Spleen (tissue), 11 donors: Measurements from ENCODE around the gene SLC41A3. TPM values are rescaled to one million over a fixed set of nuclear protein-coding genes. Genes with fewer than 3 reads are reported as not detected.

Experiments
- DNase-seq: peaks from one replicate; pipeline ENCODE4 v3.0.0-alpha.2; 2020
- H3K27ac ChIP-seq, 8 donors: fragments of 200-600 bp; sonication (generic) in 7 of 8; 1 replicate in 4 of 8; 2 replicates in 4 of 8; pipeline versions ENCODE4 v1.5.0 to v1.8.0; 2016 to 2021; ENCODE audit warnings: inconsistent platforms in 4 of 8, mild to moderate bottlenecking in 4 of 8, moderate library complexity in 1 of 8
- H3K27me3 ChIP-seq, 7 donors: fragments of 200-600 bp; sonication (generic) in 6 of 7; replicated peaks in 1 of 7; 1 replicate in 4 of 7; 2 replicates in 3 of 7; pipeline versions ENCODE4 v1.5.0 to v1.8.0; 2016 to 2021; ENCODE audit warnings: inconsistent platforms in 3 of 7, mild to moderate bottlenecking in 1 of 7
- H3K36me3 ChIP-seq, 6 donors: fragments of 200-600 bp; sonication (generic) in 5 of 6; 1 replicate in 4 of 6; 2 replicates in 2 of 6; pipeline versions ENCODE4 v1.5.0 to v1.8.0; 2016 to 2021; ENCODE audit warnings: inconsistent platforms in 2 of 6
- H3K4me1 ChIP-seq, 6 donors: fragments of 200-600 bp; sonication (generic) in 5 of 6; 1 replicate in 3 of 6; 2 replicates in 3 of 6; pipeline versions ENCODE4 v1.5.0 to v1.8.0; 2016 to 2021; ENCODE audit warnings: inconsistent platforms in 3 of 6
- H3K4me3 ChIP-seq, 8 donors: fragments of 200-600 bp; sonication (generic) in 7 of 8; 1 replicate in 4 of 8; 2 replicates in 4 of 8; pipeline versions ENCODE4 v1.5.0 to v1.8.0; 2016 to 2021; ENCODE audit warnings: inconsistent platforms in 4 of 8, mild to moderate bottlenecking in 4 of 8, moderate library complexity in 2 of 8
- H3K9me3 ChIP-seq, 8 donors: fragments of 200-600 bp; sonication (generic) in 7 of 8; 1 replicate in 4 of 8; 2 replicates in 4 of 8; pipeline versions ENCODE4 v1.5.0 to v1.8.0; 2016 to 2021; ENCODE audit warnings: inconsistent platforms in 4 of 8
- POLR2A ChIP-seq, 3 donors: fragments of 450-650 bp; IDR thresholded peaks; one replicate each; pipeline ENCODE4 v1.5.1; 2017; ENCODE audit warnings: antibody characterized with exemption in 3 of 3, mild to moderate bottlenecking in 1 of 3
- POLR2AphosphoS5 ChIP-seq, 3 donors: sonication (generic); formaldehyde crosslinking; IDR thresholded peaks; one replicate each; pipeline ENCODE4 v1.5.1; 2017; ENCODE audit warnings: antibody characterized with exemption in 3 of 3
- WGBS, 5 donors: extraction: QIAGEN DNeasy Blood & Tissue Kit in 3 of 5; methylation state at CpG; one replicate each; pipeline versions ENCODE4 v1.1.5 to v1.1.7; 2013 to 2018; 5-methylcytosine and 5-hydroxymethylcytosine counted together
- intact Hi-C: fragments of 100-400 bp; cut with DNase I; formaldehyde crosslinking; loops from one replicate; pipeline ENCODE4 v1.15.0; 2023; ENCODE audit warnings: low total_unique reads
- polyA plus RNA-seq, 3 donors: library from polyadenylated mRNA; stranded (reverse); fragments of 200-250 nt; gene quantifications; one replicate each; pipeline ENCODE4 v1.2.1, GENCODE V29; 2013
- total RNA-seq, 7 donors: library from RNA; depleted of rRNA in 3 of 7; stranded (reverse); fragments of >200 nt in 3 of 7; fragmentation: NEBNext Ultra II Directional in 4 of 7; extraction: Animal tissue kit (Norgen Biotek cat#: 25700) in 4 of 7; gene quantifications; one replicate each; pipeline versions ENCODE4 v1.1.0 to v1.2.1, GENCODE V29; 2016 to 2021
- TF ChIP-seq, protein P1 (sequence below), 11 experiments: fragments of 200-600 bp in 7 of 11; fragments of 450-650 bp in 4 of 11; sonication (generic) in 4 of 11; IDR thresholded peaks in 8 of 11; conservative IDR thresholded peaks in 3 of 11; 1 replicate in 7 of 11; 2 replicates in 4 of 11; pipeline versions ENCODE4 v1.4.0 to v1.8.0; 2016 to 2021; ENCODE audit warnings: antibody characterized with exemption in 11 of 11, inconsistent platforms in 4 of 11, mild to moderate bottlenecking in 1 of 11
- donor health status: healthy with polysubstance abuse.
- donor health status: DM: no; HTN: no; CAD: no; lungs with moderate emphysema.
- donor health status: DM: no; HTN: no; CAD: no.
- donor health status: Bipolar disorder and iron deficiency.
- donor health status: healthy.
- donor health status: DM: no; HTN: no; CAD: no.
- donor health status: DM: yes; HTN: yes; CAD: no.

Gene SLC41A3
- total and polyA plus RNA-seq, 10 donors: 16.3 to 43.7 (median 33.7) TPM

DNA sequence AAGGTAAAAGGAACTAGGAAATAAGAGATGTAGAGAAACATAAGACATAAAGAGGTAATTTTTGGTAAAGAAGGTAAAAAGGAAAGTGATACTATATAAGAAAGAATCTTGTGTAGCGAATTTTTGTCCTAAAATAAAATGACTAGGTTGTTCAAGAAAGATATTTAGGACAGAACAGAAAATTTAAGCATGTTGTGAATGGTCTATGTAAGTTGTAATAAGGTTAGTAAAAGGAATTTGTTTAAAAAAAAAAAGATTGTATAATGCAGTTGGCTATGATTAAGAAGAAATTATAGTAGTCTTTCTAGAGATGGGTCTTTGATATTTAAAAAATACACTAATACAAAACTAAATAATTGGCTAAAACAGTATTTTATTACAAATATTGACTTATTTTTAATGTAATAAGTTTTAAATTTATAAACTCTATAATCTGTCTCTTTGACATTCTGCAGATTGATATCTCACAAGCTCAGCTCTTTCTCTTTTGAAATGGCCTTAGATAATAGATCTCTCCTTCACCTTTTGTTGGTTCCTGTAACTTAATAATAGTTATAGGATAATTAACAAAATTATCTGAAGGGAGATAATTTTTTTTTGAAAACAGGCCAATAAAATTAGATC lies 3.7 kb upstream of the SLC41A3 start:
- TF ChIP-seq, protein P1, sequence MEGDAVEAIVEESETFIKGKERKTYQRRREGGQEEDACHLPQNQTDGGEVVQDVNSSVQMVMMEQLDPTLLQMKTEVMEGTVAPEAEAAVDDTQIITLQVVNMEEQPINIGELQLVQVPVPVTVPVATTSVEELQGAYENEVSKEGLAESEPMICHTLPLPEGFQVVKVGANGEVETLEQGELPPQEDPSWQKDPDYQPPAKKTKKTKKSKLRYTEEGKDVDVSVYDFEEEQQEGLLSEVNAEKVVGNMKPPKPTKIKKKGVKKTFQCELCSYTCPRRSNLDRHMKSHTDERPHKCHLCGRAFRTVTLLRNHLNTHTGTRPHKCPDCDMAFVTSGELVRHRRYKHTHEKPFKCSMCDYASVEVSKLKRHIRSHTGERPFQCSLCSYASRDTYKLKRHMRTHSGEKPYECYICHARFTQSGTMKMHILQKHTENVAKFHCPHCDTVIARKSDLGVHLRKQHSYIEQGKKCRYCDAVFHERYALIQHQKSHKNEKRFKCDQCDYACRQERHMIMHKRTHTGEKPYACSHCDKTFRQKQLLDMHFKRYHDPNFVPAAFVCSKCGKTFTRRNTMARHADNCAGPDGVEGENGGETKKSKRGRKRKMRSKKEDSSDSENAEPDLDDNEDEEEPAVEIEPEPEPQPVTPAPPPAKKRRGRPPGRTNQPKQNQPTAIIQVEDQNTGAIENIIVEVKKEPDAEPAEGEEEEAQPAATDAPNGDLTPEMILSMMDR (IDR thresholded peaks at IDR 0.05 in 8 of 11, conservative IDR thresholded peaks at IDR 0.05 in 3 of 11): no peak
- TF ChIP-seq POLR2AphosphoS5 (IDR thresholded peaks at IDR 0.05) (no peak), POLR2A (IDR thresholded peaks at IDR 0.05) (no peak)
- intact Hi-C loops: no loop called here
- Histone ChIP-seq H3K36me3 (no peaks in the 10 kb centered on the region), H3K27me3 (no peaks in the 10 kb centered on the region), H3K27ac (no peak overlapping the region), H3K9me3 (peaks cover 0 to 9% (median 5%) of the 10 kb centered on the region in 8 donors), H3K4me3 (no peak overlapping the region), H3K4me1 (peaks cover 0 to 23% (median 16%) of the 10 kb centered on the region in 6 donors)
- no peak for DNase-seq
- 69 to 85% (median 82%) methylated on average over 1 of the region's 1 CpG for WGBS, 5 donors

DNA sequence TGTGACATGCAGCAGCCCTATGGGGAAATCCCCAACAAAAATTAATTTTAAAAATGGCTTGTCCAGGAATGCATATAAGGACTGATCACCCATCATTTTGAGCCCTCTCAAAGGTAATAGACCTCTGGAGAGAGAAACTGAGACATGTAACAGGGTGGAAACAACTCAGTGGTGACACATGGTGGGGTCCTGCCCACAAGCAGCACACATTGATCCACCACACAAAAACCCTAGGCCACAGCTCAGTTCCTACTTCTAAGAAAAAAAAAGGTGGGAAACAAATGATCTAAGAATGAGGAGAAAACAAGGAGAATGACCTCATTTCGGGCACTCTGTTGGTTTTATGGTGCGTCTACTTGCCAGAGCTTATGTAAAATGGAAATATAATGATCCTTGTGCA lies 1.9 kb upstream of the SLC41A3 start:
- no peak for DNase-seq
- no peak overlapping the region for H3K4me3 ChIP-seq
- peaks cover 0 to 30% (median 19%) of the 10 kb centered on the region in 6 donors for H3K4me1 ChIP-seq
- no peaks in the 10 kb centered on the region for H3K36me3 ChIP-seq
- intact Hi-C loops: no loop called here
- TF ChIP-seq POLR2AphosphoS5 (IDR thresholded peaks at IDR 0.05): no peak
- TF ChIP-seq POLR2A (IDR thresholded peaks at IDR 0.05): no peak
- TF ChIP-seq, protein P1 (IDR thresholded peaks at IDR 0.05 in 8 of 11, conservative IDR thresholded peaks at IDR 0.05 in 3 of 11): no peak
- H3K27ac ChIP-seq: no peak overlapping the region
- WGBS, 5 donors: 41 to 90% (median 74%) methylated on average over 2 of the region's 2 CpGs
- H3K9me3 ChIP-seq: no peaks in the 10 kb centered on the region
- no peaks in the 10 kb centered on the region for H3K27me3 ChIP-seq

- H3K27ac ChIP-seq: no peak overlapping the region
- no peak for DNase-seq
- TF ChIP-seq POLR2AphosphoS5 (IDR thresholded peaks at IDR 0.05) (no peak), POLR2A (IDR thresholded peaks at IDR 0.05) (no peak)
- TF ChIP-seq, protein P1 (IDR thresholded peaks at IDR 0.05 in 8 of 11, conservative IDR thresholded peaks at IDR 0.05 in 3 of 11): no peak
- no peaks in the 10 kb centered on the region for H3K27me3 ChIP-seq
- peaks cover 0 to 30% (median 19%) of the 10 kb centered on the region in 6 donors for H3K4me1 ChIP-seq
- 96 to 98% (median 97%) methylated on average over 7 of the region's 7 CpGs for WGBS, 5 donors
- H3K36me3 ChIP-seq: no peaks in the 10 kb centered on the region
- intact Hi-C loops: no loop called here
- peak overlapping the region in 1 of 8 donors; percentile 84 for H3K4me3 ChIP-seq
- no peaks in the 10 kb centered on the region for H3K9me3 ChIP-seq
These were observed 1.4 kb upstream of the SLC41A3 start for GRCh38 chr3:126085276-126085675.

DNA sequence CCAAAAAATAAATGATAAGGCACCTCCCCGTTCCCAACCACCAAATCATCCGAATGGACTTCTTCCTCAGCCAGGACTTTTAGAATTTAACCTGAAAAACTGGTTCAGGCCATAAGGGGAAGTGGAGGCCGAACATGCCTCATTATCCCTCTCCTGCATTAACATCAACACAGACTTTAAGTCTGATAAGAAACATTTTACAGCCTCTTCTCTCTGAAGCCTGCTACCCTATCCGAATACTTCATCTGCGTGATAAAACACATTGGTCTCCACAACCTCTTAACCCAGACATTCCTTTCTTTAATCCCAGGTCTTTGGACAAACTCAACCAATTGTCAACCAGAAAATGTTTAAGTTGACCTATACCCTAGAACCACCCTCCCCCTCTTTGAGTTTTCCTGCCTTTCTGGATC lies 850 bp upstream of the SLC41A3 start:
- H3K4me1 ChIP-seq: peaks cover 0 to 30% (median 19%) of the 10 kb centered on the region in 6 donors

More for the DNA sequence above, 850 bp upstream of the SLC41A3 start:
- 67 to 80% (median 78%) methylated on average over 5 of the region's 5 CpGs for WGBS, 5 donors
- TF ChIP-seq POLR2A (IDR thresholded peaks at IDR 0.05): no peak
- DNase-seq: no peak
- Histone ChIP-seq H3K36me3 (no peaks in the 10 kb centered on the region), H3K9me3 (peaks cover 0 to 3% (median 0%) of the 10 kb centered on the region in 8 donors), H3K4me3 (peak overlapping the region in 6 of 8 donors; percentile 58 to 84 (median 68)), H3K27ac (peak overlapping the region in 6 of 8 donors; percentile 86 to 94 (median 88)), H3K27me3 (no peaks in the 10 kb centered on the region)
- intact Hi-C loops: no loop called here
